Jurkat, Clone E6-1 (cell line): Measurements from ENCODE around the gene TLCD3B.
"Not testable (repeated sequence)": the region's sequence is repeated elsewhere in the genome, so short reads cannot be mapped to it uniquely, and the experiment has no call there.

Experiments
- DNase-seq: peaks from one replicate; pipeline ENCODE4 v3.0.0-alpha.2; 2011; ENCODE audit warnings: low read depth, low spot score
- H3K4me3 ChIP-seq: 2 replicates; pipeline ENCODE4 v1.5.1; 2011; ENCODE audit warnings: mild to moderate bottlenecking, low read length, control low read depth, moderate library complexity

Gene TLCD3B

GRCh38 chr16:30030011-30030685 lies 923 bp downstream of the TLCD3B start:
- DNase-seq, result no peak
- H3K4me3 ChIP-seq, result no peak overlapping the region

DNA sequence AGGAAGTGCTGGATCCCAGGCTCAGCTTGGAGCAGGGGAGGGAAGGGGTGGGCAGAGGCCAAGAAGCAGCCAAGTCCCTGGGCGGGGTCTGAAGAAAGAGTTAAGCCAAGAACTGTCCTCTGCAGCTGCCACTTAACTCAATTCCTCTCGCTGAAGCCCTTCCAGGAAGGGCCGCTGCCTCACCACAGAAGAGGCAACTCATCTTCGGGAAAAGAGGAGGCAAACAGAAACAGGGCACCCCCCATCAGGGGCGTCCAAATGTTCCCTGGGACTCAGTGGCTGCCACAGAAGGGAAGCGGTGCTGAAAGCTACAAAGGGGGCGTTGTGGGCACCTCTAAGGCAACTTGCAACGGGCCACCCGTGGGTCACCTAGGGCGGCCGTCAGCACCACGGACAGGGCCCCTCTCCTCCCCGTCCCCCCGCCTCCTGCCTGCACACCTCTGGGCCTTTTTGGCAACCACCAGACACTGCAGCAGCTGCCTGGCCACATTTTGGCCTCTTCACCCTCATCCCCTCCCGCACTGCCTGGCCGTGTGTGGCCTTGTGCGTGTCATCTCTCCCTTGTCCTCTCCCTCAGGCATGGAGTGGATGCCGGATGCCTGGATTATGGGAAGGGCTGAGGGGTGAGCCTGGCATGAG lies 2.5 kb downstream of the TLCD3B start:
- H3K4me3 ChIP-seq, result no peak overlapping the region
- no peak for DNase-seq

- DNase-seq, result no peak
These were observed 3.3 kb downstream of the TLCD3B start for GRCh38 chr16:30027588-30028437.

GRCh38 chr16:30026449-30026848 lies 4.6 kb downstream of the TLCD3B start:
- no peak for DNase-seq
- no peak overlapping the region for H3K4me3 ChIP-seq

More at GRCh38 chr16:30027588-30028437, 3.3 kb downstream of the TLCD3B start:
- H3K4me3 ChIP-seq, result no peak overlapping the region

- no peak overlapping the region for H3K4me3 ChIP-seq
- no peak for DNase-seq
These were observed 5.5 kb downstream of the TLCD3B start for GRCh38 chr16:30025574-30025973.

GRCh38 chr16:30025156-30025555 lies 5.9 kb downstream of the TLCD3B start:
- H3K4me3 ChIP-seq, result no peak overlapping the region
- DNase-seq, result no peak

- no peak for DNase-seq
- no peak overlapping the region for H3K4me3 ChIP-seq
These were observed 6.6 kb downstream of the TLCD3B start for GRCh38 chr16:30024451-30024850.

DNA sequence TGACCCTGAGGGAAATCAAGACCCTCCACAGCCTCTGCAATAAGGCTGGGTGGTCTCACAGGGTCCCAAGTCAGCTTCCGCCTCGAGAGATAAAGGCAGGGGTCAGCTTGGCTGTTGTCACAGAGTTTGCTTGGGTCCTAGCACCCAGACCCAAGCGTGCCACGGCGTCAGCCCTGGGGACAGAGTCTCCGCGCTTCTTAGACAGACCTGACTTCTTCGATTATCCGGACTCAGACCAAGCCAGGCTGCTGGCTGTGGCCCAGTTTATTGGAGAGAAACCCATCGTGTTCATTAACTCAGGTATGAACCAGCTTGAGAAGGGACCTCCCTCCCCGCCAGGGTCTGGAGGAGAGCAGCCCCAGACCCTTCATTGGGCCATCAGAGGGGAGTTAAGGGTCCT lies 7.5 kb downstream of the TLCD3B start:
- H3K4me3 ChIP-seq, result no peak overlapping the region
- no peak for DNase-seq

- no peak within 1 kb of the TSS for H3K4me3 ChIP-seq
- no peak for DNase-seq
These were observed 8.2 kb downstream of the TLCD3B start, which contains the start of gene C16orf92 for GRCh38 chr16:30022887-30023286. Gene C16orf92 (plus strand): TSS chr16:30023198. CDS start chr16:30023341, 143 bp downstream.

GRCh38 chr16:30018731-30019158 lies 12.3 kb downstream of the TLCD3B start:
- DNase-seq, result no peak
- no peak overlapping the region for H3K4me3 ChIP-seq

DNA sequence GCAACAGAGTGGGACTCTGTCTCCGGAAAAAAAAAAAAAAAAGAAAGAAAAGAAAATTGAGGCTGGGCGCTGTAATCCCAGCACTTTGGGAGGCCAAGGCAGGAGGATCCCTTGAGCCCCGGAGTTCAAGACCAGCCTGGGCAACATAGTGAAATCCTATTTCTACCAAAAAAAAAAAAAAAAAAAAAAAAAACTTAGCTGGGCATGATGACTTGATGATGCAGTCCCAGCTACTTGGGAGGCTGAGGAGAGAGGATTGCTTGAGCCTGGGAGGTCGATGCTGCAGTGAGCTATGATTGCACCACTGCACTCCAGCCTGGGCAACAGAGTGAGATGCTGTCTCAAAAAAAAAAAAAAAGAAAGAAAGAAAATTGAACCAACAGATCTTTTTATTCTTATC lies 13.1 kb downstream of the TLCD3B start:
- H3K4me3 ChIP-seq, DNase-seq: not testable (repeated sequence)

- H3K4me3 ChIP-seq, result no peak overlapping the region
- DNase-seq, result no peak
These were observed 13.8 kb downstream of the TLCD3B start for GRCh38 chr16:30017277-30017656.

DNA sequence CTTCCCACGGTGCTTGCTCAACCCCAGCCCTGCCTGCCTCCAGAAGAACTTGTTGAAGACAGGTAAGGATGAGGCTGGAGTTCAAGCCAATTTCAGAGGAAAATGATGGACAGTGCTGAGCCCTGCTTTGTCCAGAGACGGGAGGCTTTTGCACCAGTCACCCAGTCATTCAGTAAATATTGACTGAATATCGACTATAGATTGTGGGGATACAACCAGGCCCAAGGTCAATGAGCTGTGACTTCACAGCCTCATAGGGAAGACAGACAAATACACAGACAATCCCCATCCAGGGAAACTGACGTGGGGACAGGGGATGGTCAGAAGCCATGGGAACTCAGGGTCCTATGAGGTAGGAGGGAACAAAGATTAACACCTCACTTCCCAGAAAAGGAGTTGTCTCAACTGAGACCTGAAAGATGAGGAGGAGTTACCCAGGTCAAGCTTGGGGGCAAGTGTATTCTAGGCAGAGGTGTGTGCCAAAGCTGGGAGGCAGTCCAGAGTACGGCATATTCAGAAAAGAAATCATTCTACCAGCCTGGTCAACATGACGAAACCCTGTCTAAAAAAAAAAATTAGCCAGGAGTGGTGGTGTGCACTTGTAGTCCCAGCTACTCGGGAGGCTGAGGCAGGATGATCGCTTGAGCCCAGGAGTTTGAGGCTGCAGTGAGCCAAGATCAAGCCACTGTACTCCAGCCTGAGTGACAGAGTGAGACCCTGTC lies 14.4 kb downstream of the TLCD3B start:
- no peak overlapping the region for H3K4me3 ChIP-seq
- no peak for DNase-seq

DNA sequence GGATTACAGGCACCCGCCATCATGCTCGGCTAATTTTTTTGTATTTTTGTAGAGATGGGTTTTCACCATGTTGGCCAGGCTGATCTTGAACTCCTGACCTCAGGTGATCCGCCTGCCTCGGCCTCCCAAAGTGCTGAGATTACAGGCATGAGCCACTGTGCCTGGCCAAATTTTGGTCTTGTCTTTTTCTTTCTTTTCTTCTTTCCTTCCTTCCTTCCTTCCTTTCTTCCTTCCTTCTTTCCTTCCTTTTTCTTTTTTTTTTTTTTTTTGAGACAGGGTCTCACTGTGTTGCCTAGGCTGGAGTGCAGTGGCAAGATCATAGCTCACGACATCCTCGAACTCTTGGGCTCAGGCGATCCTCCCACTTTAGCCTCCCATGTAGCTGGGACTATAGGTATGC lies 15.6 kb downstream of the TLCD3B start:
- H3K4me3 ChIP-seq, DNase-seq: not testable (repeated sequence)

- DNase-seq, result not testable (repeated sequence)
These were observed 18.5 kb downstream of the TLCD3B start for GRCh38 chr16:30012598-30012997.

DNA sequence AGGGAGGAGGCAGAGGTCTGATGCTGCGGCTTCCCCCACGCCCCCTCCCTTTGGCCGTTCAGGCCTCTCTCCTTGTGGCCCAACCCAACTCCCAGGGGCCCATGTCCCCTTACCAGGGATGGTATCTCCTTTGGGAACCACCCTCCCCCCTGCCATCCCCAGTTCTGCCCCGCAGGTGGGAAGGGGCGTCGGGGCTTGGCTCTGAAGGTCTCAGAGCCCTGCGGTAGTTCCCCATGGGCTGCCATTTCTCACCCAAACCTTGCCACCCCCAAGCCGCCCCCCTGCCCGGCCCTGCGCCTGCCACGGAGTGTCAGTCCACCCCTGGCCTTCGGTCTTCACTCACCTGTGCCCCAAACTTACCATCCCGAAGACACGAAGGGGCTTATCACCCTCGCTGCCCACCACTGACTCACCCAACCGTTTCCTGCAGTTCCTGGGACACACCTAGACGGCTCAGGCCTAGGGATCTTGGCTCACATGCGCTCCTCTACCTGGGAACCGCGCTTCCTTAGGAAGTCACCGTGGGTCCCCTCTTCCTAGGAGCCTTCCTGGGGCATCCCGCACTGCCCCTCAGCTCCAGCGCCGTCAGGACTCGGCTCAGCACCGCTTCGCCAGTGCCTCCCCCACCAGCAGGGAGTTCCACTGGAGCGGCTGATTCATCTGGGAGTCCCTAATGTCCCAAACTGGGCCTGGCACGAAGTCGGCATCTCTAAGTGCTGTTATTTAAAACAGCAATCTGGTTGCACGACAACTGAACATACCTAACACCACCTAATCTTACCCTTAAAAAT lies 19.2 kb downstream of the TLCD3B start:
- no peak for DNase-seq
- peak overlapping the region; percentile 59; the same call in 1 of the 2 replicates for H3K4me3 ChIP-seq

More at GRCh38 chr16:30012598-30012997, 18.5 kb downstream of the TLCD3B start:
- H3K4me3 ChIP-seq, result not testable (repeated sequence)

GRCh38 chr16:30010844-30011713 lies 20.0 kb downstream of the TLCD3B start, which contains the start of gene DOC2A:
Gene DOC2A (minus strand): TSS chr16:30011027. CDS start chr16:30010222, 805 bp downstream.
- H3K4me3 ChIP-seq, result peak within 1 kb of the TSS; percentile 59
- DNase-seq, result peak; percentile 28
